K562 (cell line): ENCODE data around the gene MAN1A1.

Experiments
- ETS1 ChIP-seq: conservative IDR thresholded peaks from 2 replicates; pipeline ENCODE4 v1.6.1; 2011; ENCODE audit warnings: low read depth, mild to moderate bottlenecking, low read length; ENCODE audit not compliant: control insufficient read depth
- MAFK ChIP-seq: IDR thresholded peaks from 2 replicates; pipeline ENCODE4 v1.6.1; 2011; ENCODE audit warnings: low read length, improper control_type of control experiment
- NCOA1 ChIP-seq: fragments of 450-650 bp; IDR thresholded peaks from 2 replicates; pipeline ENCODE4 v1.6.1; 2016; ENCODE audit warnings: low read depth
- NFRKB ChIP-seq: fragments of 450-650 bp; IDR thresholded peaks from 2 replicates; pipeline ENCODE4 v1.6.1; 2016; ENCODE audit warnings: low read depth
- SAP30 ChIP-seq: fragments of 200-600 bp; sonication (generic); IDR thresholded peaks from 2 replicates; pipeline ENCODE4 v1.6.1; 2012; ENCODE audit warnings: borderline replicate concordance, low read depth, mild to moderate bottlenecking, moderate library complexity, low read length, control low read depth, inconsistent platforms; ENCODE audit not compliant: insufficient read depth, poor library complexity, severe bottlenecking
- TF ChIP-seq, protein P1 (sequence below), 3 experiments: IDR thresholded peaks in 2 of 3; conservative IDR thresholded peaks in 1 of 3; 2 replicates each; pipeline ENCODE4 v1.5.1; 2011 to 2012; ENCODE audit warnings: low read length in 3 of 3, mild to moderate bottlenecking in 3 of 3, control low read depth in 2 of 3, improper control_type of control experiment in 1 of 3, inconsistent platforms in 1 of 3, low read depth in 1 of 3, mixed read lengths in 1 of 3, moderate library complexity in 1 of 3; ENCODE audit not compliant: insufficient read depth in 2 of 3

DNA sequence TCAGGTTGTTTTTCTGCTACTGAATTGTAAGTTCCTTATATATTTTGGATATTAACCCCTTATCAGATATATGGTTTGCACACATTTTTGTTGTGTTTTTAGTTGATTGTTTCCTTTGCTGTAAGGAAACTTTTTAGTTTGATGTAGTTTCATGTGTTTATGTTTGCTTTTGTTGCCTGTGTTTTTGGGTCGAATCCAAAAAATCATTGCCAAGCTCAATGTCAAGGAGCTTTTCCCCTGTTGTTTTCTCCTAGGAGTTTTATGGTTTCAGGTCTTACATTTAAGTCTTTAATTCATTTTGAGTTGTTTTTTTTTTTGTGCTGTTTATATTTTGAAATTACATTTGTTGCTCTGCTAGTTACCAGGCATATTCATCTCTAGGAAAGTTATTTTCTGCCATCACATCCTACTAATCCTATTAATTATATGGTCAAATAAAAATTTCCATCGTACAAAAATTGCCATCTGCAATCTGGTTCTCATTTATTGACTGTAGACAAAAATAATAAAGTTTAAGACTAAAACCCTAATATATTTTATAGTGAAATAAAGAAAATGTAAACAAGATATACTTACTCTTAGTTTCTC is 167.3 kb downstream of the MAN1A1 start:
- no peak for TF ChIP-seq SAP30
- no peak for TF ChIP-seq ETS1
- TF ChIP-seq NFRKB = no peak
- no peak for TF ChIP-seq MAFK
- TF ChIP-seq NCOA1 = no peak
- TF ChIP-seq, protein P1, sequence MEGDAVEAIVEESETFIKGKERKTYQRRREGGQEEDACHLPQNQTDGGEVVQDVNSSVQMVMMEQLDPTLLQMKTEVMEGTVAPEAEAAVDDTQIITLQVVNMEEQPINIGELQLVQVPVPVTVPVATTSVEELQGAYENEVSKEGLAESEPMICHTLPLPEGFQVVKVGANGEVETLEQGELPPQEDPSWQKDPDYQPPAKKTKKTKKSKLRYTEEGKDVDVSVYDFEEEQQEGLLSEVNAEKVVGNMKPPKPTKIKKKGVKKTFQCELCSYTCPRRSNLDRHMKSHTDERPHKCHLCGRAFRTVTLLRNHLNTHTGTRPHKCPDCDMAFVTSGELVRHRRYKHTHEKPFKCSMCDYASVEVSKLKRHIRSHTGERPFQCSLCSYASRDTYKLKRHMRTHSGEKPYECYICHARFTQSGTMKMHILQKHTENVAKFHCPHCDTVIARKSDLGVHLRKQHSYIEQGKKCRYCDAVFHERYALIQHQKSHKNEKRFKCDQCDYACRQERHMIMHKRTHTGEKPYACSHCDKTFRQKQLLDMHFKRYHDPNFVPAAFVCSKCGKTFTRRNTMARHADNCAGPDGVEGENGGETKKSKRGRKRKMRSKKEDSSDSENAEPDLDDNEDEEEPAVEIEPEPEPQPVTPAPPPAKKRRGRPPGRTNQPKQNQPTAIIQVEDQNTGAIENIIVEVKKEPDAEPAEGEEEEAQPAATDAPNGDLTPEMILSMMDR (IDR thresholded peaks at IDR 0.05 in 2 of 3, conservative IDR thresholded peaks at IDR 0.05 in 1 of 3; ENCODE audit: insufficient read depth in 2 of 3, low read depth in 1 of 3, low read length in 3 of 3) = no peak
